HUES48 (cell line): Measurements from ENCODE around the gene MAN2B1.
A peak's percentile ranks its signal among the peaks of the same experiment; 100 is the strongest.

ENCODE experiments used
- H3K27ac ChIP-seq: one replicate; pipeline ENCODE4 v1.7.0; 2013; ENCODE audit warnings: low read depth, low read length, inconsistent platforms
- H3K27me3 ChIP-seq: 2 replicates; pipeline ENCODE4 v1.6.1; 2013; ENCODE audit warnings: mild to moderate bottlenecking, low read length; ENCODE audit not compliant: control insufficient read depth, insufficient read depth
- H3K36me3 ChIP-seq: 2 replicates; pipeline ENCODE4 v1.6.1; 2013; ENCODE audit warnings: low read length; ENCODE audit not compliant: control insufficient read depth, insufficient read depth
- H3K4me1 ChIP-seq: 2 replicates; pipeline ENCODE4 v1.6.1; 2013; ENCODE audit warnings: mild to moderate bottlenecking, low read length; ENCODE audit not compliant: control insufficient read depth, insufficient read depth
- H3K4me3 ChIP-seq: 2 replicates; pipeline ENCODE4 v1.5.1; 2013; ENCODE audit warnings: mild to moderate bottlenecking, low read depth, low read length
- H3K9ac ChIP-seq: 2 replicates; pipeline ENCODE4 v1.6.1; 2013; ENCODE audit warnings: mild to moderate bottlenecking, low read depth, low read length, moderate library complexity
- H3K9me3 ChIP-seq: 2 replicates; pipeline ENCODE4 v1.6.1; 2013; ENCODE audit warnings: low read length; ENCODE audit not compliant: control insufficient read depth, insufficient read depth

Gene MAN2B1

DNA sequence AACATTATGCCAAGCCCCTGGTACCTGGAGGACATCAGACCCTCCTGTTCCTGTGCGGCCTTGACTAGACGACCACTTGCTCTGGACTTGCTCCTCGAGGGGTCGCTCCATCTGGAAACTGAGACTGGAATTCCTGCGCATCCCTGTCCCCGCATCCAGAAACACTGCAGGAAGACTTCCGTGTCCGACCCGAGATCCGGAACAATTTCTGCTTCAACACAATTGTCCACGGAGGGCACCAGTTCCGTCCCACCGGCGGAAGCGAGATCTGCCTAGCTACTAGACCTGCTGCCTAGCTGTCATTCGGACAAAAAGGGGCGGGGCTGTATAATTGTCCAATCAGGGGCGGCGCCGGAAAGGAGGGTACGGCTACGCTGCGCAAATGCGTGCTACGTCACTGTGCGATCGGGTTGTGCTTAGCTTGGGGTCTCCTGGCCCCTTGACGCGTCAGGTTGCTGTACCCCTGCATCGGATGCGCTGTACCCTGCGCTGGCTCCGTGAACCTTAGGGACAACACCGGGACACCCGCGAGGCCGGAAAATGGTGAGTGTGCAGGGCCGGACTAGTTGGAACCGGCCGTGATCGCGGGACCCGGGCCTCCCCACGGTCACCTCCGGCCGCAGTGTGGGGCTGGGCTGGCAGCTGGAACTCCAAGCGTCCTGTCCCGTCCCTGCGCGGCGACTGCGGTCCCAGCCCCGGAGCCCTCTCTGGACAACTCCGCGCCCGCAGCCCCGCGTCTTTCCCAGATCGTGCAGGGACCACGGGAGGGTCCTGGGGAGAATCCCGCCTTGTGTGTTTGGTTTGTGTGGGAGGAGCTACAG lies 55.8 kb downstream of the MAN2B1 start, which contains the start of the genes ZNF490 and ZNF791:
Gene ZNF490 (minus strand): TSS at position 274 of the 821 bp plus-strand sequence. CDS start 133 bp downstream, at position 141.
Gene ZNF791 (plus strand): TSS at position 381 of the 821 bp plus-strand sequence. CDS start 160 bp downstream, at position 541.
- H3K4me3 ChIP-seq = peak within 1 kb of the TSS; percentile 82
- H3K9me3 ChIP-seq = no peaks in the 10 kb centered on the region
- peaks cover 32% of the 10 kb centered on the region for H3K36me3 ChIP-seq
- H3K9ac ChIP-seq = peak within 1 kb of the TSS; percentile 79
- no peaks in the 10 kb centered on the region for H3K27me3 ChIP-seq
- no peaks in the 10 kb centered on the region for H3K4me1 ChIP-seq
- peak within 1 kb of the TSS; percentile 94 for H3K27ac ChIP-seq

DNA sequence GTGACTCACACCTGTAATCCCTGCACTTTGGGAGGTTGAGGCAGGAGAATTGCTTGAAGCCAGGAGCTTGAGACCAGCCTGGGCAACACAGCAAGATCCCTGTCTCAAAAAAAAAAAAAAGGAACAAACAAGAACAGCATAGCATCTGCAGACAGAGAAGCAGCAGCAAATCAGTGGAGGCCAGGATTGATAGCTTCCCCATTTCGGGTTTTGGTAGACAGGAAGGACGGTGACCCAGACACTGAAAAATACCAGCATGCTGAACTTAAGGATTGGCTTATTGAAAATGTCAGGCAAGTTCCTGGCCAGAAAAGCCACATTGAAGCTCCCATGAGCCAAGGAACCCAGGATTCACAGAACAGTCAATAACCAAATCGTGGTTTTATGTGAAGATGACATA lies 58.9 kb downstream of the MAN2B1 start:
- Histone ChIP-seq H3K4me3 (no peak overlapping the region), H3K36me3 (peaks cover 21% of the 10 kb centered on the region)

DNA sequence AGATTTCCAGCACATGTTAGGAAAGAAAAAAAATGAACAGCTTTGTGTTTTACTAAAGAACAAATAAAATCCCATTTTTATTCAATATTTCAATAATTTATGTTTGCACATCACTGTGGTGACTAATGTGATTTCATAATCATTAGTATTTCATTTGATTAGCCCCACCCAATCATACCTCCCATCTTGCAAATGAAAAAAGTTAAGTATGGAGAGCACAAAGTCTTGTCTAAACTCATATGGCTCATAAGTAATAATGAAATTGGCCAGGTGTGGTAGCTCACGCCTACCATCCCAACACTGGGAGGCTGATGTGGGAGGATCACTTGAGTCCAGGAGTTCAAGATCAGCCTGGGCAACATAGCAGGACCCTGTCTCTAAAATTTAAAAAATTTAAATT lies 59.7 kb downstream of the MAN2B1 start:
- no peak overlapping the region for H3K27ac ChIP-seq
- peaks cover 18% of the 10 kb centered on the region for H3K36me3 ChIP-seq
- no peak overlapping the region for H3K4me3 ChIP-seq
- no peak overlapping the region for H3K9ac ChIP-seq
- no peaks in the 10 kb centered on the region for H3K4me1 ChIP-seq
- H3K27me3 ChIP-seq = no peaks in the 10 kb centered on the region
- no peaks in the 10 kb centered on the region for H3K9me3 ChIP-seq

More for the DNA sequence above, 58.9 kb downstream of the MAN2B1 start:
- Histone ChIP-seq H3K27me3 (no peaks in the 10 kb centered on the region), H3K27ac (no peak overlapping the region), H3K4me1 (no peaks in the 10 kb centered on the region), H3K9me3 (no peaks in the 10 kb centered on the region), H3K9ac (no peak overlapping the region)

DNA sequence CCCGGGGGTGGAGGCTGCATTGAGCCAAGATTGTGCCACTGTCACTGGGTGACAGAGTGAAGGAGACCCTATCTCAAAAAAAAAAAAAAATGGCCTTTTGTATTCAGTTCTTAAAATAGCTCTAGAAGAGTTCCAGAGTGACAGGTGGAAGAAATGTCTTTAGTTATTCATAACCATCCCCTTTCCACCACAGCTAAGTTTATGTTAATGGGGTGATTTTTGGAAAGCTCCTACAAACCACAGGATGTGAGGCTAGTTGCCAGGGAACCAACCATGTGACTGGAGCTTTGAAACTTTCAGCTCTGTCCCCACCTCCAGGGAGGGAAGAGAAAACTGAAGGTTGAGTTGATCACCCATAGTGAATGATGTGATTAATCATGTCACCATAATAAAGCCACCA lies 62.8 kb downstream of the MAN2B1 start:
- H3K9me3 ChIP-seq = no peaks in the 10 kb centered on the region
- no peak overlapping the region for H3K9ac ChIP-seq
- no peak overlapping the region for H3K27ac ChIP-seq
- no peaks in the 10 kb centered on the region for H3K27me3 ChIP-seq
- no peaks in the 10 kb centered on the region for H3K4me1 ChIP-seq
- no peak overlapping the region for H3K4me3 ChIP-seq
- peaks cover 14% of the 10 kb centered on the region for H3K36me3 ChIP-seq

DNA sequence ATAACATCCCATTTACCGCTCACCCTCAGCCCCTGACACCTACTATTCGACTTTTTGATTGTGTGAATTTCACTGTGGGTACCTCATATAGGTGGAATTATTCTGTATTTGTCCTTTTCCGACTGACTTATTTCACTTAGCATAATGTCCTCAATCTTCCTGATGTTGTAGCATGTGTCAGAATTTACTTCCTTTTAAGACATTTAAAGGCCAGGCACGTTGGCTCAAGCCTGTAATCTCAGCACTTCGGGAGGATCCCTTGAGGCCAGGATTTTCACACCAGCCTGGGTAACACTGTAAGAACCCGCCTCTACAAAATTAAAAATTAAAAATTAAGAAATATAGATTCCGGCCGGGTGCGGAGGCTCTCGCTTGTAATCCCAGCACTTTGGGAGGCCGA lies 68.9 kb downstream of the MAN2B1 start:
- Histone ChIP-seq H3K9ac (no peak overlapping the region), H3K4me1 (no peaks in the 10 kb centered on the region), H3K27me3 (no peaks in the 10 kb centered on the region), H3K4me3 (no peak overlapping the region), H3K9me3 (no peaks in the 10 kb centered on the region), H3K36me3 (no peaks in the 10 kb centered on the region), H3K27ac (no peak overlapping the region)

DNA sequence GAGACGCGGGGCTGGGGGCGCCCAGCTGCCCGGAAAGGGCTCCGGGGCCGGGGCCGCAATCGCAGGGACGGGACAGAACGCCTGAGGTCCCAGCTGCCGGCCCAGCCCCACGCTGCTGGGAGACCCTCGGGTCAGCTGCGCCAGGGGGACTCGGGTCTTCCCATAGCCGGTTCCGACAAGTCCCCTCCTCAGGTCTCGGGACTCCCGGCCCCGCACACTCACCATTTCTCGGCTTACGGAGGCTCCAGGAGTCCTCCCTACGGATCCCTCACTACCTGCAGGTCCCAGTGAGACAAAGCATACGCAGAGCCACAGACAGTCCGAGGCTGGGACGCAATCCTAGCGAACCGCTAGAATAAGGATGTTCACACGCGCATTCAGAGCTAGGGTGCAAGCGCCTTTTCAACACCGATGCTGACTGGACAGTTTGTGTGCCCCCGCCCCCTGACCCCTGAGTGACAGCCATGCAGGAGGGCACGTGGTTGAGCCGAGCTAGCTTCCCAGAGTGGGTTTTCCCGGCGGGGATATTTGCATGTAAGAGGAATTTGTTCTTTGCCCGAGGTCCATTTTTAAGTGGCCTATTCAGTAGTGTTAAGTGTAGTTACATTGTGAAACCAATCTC lies 69.5 kb downstream of the MAN2B1 start:
- Histone ChIP-seq H3K4me1 (no peaks in the 10 kb centered on the region), H3K27me3 (no peaks in the 10 kb centered on the region), H3K9ac (no peak overlapping the region), H3K9me3 (no peaks in the 10 kb centered on the region), H3K36me3 (no peaks in the 10 kb centered on the region), H3K27ac (no peak overlapping the region), H3K4me3 (no peak overlapping the region)
